DMS153 (cell line): ENCODE data around the gene GSK3B.

Experiments
- DNase-seq: peaks from one replicate; lab custom pipeline; 2025; lab: John Stamatoyannopoulos, UW

Gene GSK3B

GRCh38 chr3:119779731-119780383 lies 314.4 kb downstream of the GSK3B start:
- no peak for DNase-seq

- no peak for DNase-seq
Observed at GRCh38 chr3:119778811-119779210, 315.4 kb downstream of the GSK3B start.

GRCh38 chr3:119778176-119778575 lies 316.1 kb downstream of the GSK3B start:
- DNase-seq: no peak

- DNase-seq: no peak
Observed at GRCh38 chr3:119776304-119776703, 317.9 kb downstream of the GSK3B start.

- no peak for DNase-seq
Observed at GRCh38 chr3:119774444-119774843, 319.8 kb downstream of the GSK3B start.
